Amniotic epithelial cell (primary cell): ENCODE results near the gene ATXN1.
"Not testable (repeated sequence)": the region's sequence is repeated elsewhere in the genome, so short reads cannot be mapped to it uniquely, and the experiment has no call there.

Experiments used
- DNase-seq: peaks from one replicate; pipeline ENCODE4 v3.0.0-alpha.2; 2010; ENCODE audit warnings: low read depth

Gene ATXN1

GRCh38 chr6:16644540-16645250 lies 116.6 kb downstream of the ATXN1 start:
- no peak for DNase-seq

GRCh38 chr6:16639684-16640480 lies 121.4 kb downstream of the ATXN1 start:
- peak; percentile 85 for DNase-seq

GRCh38 chr6:16637635-16638034 lies 123.6 kb downstream of the ATXN1 start:
- DNase-seq, result peak; percentile 36

DNA sequence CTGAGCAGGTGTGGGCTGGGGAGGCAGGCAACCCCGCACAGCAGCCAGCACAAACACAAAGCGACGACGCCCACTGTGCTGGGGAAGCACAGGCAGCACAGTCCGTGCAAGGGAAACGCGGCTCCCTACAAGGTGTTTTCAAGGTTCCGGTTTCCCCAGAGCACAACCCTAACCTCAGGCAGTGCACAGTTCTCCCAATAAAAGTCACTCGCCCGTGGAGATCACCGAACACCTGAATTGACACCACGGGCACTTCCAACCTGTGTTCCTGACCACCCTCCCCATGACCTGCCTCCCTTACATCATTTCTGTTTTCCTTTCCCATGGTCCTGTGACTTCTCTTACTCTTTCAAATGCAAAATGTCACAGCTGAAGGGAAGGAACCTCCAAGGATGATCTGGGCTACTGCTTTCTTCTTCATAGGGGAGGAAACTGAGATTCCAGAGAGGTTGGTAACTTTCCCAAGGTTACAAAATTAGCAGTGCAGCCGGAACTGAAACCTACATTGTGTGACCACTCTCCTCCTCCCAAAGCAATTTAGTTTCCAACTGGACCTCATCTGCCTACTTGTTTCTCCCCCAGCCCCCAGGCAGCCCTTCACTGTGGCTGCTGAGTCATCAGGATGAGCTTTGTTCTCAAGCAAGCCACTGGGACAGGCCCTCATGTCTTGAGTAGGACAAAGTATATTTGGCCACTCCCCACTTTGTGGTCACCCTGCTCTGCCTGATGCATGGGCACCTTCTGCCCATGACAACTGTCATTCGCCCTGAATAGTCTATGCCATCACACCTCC lies 125.3 kb downstream of the ATXN1 start:
- DNase-seq, result peak; percentile 54

DNA sequence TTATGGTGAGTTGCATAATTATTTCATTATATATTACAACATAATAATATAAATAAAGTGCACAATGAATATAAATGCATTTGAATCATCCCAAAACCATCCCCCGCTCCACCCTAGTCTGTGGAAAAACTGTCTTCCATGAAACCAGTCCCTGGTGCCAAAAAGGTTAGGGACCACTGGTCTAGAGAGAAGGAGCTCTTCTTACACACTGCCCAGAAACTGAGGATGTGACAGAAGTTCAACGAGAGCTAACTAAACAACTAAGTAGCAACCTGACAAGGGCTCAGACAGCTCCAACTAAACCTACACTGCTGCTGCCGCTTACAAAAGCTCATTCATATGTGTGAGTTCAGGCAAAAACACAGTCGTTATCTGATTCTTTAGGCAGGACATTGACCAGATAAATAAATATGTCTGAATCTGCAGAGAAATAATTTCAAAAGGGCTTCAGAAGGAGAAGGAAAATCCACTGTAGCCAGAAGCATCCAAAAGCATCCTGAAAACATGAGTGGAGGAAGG lies 125.9 kb downstream of the ATXN1 start:
- DNase-seq, result no peak

DNA sequence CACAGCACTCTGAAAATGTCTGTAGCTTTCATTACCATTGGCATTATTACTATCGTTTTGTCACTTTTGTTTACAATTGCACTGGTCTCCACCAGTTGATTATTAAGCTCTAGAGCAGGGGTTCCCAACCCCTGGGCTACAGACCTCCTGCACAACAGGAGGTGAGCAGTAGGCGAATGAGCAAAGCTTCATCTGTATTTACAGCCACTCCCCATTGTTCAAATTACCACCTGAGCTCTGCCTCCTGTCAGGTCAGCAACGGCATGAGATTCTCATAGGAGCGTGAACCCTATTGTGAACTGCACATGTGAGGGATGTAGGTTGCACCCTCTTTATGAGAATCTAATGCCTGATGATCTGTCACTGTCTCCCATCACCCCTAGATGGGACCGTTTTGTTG lies 126.4 kb downstream of the ATXN1 start:
- no peak for DNase-seq

GRCh38 chr6:16633961-16634360 lies 127.3 kb downstream of the ATXN1 start:
- DNase-seq, result no peak

GRCh38 chr6:16633465-16633864 lies 127.8 kb downstream of the ATXN1 start:
- no peak for DNase-seq

- no peak for DNase-seq
Measured at GRCh38 chr6:16632101-16632500, 129.2 kb downstream of the ATXN1 start.

GRCh38 chr6:16630026-16630643 lies 131.1 kb downstream of the ATXN1 start:
- no peak for DNase-seq

DNA sequence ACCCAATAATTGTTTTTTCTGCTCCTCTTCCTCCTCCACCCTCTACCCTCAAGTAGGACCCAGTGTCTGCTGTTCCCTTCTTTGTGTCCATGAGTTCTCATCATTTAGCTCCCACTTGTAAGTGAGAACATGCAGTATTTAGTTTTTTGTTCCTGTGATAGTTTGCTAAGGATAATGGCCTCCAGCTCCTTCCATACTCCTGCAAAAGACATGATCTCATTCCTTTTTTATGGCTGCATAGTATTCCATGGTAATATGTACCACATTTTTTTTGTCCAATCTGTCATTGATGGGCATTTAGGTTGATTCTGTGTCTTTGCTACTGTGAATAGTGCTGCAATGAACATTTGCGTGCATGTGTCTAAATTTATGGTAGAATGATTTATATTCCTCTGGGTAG lies 132.7 kb downstream of the ATXN1 start:
- not testable (repeated sequence) for DNase-seq

GRCh38 chr6:16626650-16627049 lies 134.6 kb downstream of the ATXN1 start:
- DNase-seq, result no peak

- DNase-seq, result no peak
Measured at GRCh38 chr6:16625291-16626265, 135.7 kb downstream of the ATXN1 start.

DNA sequence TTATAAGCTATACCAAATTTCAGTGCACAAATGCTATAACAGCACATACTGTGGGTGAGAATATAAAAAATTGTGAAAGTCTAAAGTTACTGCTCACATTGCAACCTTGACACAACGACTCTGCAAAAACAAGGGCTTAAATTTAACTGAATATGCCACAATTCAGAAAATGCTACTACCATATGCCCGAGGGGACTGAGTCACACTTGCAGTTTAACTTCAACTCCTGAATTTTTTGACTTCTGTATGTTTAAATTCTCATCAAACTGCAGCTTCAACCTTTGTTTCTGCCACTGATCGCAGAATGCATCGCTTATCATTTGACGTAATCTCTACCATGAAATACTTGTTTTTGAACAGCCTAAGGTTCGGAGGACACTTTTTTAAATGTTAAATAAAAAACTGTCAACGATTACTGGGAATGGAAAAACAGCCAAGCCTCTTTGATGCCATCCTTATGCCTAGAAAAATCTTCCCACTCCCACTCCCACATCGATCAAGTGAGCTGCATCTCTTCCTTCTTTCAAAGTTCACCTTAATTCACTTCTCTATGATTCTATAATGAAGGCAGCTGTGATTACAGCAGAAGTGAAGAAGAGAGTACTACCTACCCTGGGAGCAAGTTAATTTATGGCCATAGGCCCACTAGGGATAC lies 136.5 kb downstream of the ATXN1 start:
- no peak for DNase-seq

- no peak for DNase-seq
Measured at GRCh38 chr6:16623731-16624130, 137.5 kb downstream of the ATXN1 start.

DNA sequence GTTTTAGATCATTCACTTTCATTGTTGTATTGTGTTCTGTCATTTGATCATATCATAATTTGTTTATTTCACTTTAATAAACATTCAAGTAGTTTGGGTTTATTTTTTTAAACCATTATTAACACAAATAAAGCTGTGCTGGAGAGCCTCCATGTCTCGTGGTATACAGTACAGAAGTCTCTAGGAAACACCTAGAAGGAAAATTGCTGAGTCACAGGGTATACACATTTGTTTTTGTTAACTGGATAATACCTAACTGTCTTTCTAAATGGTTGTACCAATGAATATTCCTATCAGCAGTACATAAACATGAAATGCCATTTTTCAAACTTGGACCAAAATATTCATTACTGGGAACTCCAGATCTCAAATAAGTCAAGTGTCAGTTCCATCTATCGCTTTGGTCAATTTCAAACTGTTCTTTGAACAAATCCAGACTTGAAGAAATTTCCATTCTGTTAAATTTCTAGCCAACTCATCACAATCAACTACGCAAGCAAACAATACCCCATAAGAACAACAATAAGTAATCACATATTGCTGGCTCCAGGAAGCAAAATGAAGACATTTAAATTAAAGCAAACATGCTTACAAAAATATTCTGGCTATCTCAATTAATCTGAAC lies 138.1 kb downstream of the ATXN1 start:
- DNase-seq, result peak; percentile 27

DNA sequence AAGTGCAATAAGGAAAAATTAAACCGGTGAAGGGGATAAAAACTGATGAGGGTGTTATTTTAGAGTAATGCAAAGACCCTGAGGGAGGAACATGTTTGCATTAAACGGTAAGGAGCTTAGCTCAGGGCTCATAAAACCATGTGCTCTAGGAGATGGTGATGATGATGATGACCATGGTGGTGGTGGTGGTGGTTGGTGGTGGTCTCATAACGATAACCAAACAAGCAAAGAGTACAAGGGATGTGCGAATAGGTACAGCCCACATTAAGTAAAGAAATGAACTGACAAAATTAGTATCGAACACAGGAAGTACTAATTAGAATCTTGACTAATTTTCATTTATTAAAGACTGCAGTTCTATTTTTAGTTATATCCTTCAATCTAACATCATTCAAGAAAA lies 139.1 kb downstream of the ATXN1 start:
- no peak for DNase-seq

GRCh38 chr6:16621002-16621401 lies 140.3 kb downstream of the ATXN1 start:
- DNase-seq, result no peak

GRCh38 chr6:16619777-16620176 lies 141.5 kb downstream of the ATXN1 start:
- DNase-seq, result no peak

GRCh38 chr6:16618962-16619361 lies 142.3 kb downstream of the ATXN1 start:
- DNase-seq, result no peak
